Mononuclear cell (primary cell): ENCODE measurements around the gene PER1. TPM values are rescaled to one million over a fixed set of nuclear protein-coding genes. Genes with fewer than 3 reads are reported as not detected.

ENCODE experiments used
- H3K27me3 ChIP-seq: 2 replicates; pipeline ENCODE4 v1.6.0; 2011; ENCODE audit warnings: low read length, control low read depth; ENCODE audit not compliant: insufficient read depth
- H3K4me1 ChIP-seq: 2 replicates; pipeline ENCODE4 v1.5.1; 2011; ENCODE audit warnings: mild to moderate bottlenecking, low read length, control low read depth; ENCODE audit not compliant: insufficient read depth
- H3K4me3 ChIP-seq: 2 replicates; pipeline ENCODE4 v1.5.1; 2011; ENCODE audit warnings: mild to moderate bottlenecking, low read length, moderate library complexity
- H3K9me3 ChIP-seq: 2 replicates; pipeline ENCODE4 v1.5.1; 2011; ENCODE audit warnings: low read depth, mild to moderate bottlenecking, control low read depth, low read length
- total RNA-seq: library from RNA; depleted of rRNA; stranded (reverse); fragments of >200 nt; gene quantifications from one replicate; pipeline ENCODE4 v1.2.3, GENCODE V29; 2012

Gene PER1
- total RNA-seq, 1 donor, result 250 TPM

DNA sequence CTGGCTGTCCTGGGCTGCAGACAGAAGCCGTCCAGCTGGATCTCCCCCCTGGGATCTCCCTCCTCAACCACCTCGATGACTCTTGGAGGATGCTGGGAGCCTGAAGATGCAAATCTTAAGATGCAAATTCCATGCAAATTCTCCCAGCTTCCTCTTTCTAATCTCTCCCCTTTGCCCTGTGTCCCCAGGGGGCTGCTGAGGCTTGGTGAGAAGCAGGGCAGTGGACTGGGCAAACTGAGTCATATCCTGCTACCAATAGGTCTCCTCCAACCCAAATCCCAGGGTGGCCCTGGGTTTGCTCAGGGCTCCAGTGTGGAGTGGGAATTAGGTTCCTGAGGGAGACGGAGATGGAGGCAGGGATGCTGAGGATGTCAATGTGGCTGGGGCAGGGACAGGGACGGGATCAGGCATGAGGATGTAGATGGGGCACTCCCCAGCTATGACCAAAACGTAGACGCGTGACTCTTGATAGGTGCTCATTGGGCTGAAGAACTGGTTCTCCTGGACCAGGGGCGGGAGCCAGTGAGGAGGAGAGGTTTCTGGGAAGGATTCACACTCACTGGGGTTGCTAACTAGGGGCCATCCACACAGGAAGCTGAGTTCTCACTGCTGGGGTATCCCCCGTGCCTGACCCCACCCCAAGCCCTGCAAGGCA is 61.0 kb downstream of the PER1 start:
- Histone ChIP-seq H3K9me3 (no peaks in the 10 kb centered on the region), H3K4me1 (peaks cover 9% of the 10 kb centered on the region), H3K27me3 (no peaks in the 10 kb centered on the region), H3K4me3 (no peak overlapping the region)

Other genes starting within 250 kb of the PER1 start
- 2.4 TPM for gene RNF227, start 236.1 kb downstream of the PER1 start, total RNA-seq
- gene KCNAB3, start 222.5 kb downstream of the PER1 start, total RNA-seq, result 1.2 TPM
- 21.4 TPM for gene TRAPPC1, start 220.5 kb downstream of the PER1 start, total RNA-seq
- gene CNTROB, start 220.2 kb downstream of the PER1 start, total RNA-seq, result 9.2 TPM
- 0.10 TPM for gene GUCY2D, start 149.8 kb downstream of the PER1 start, total RNA-seq
- 0.10 TPM for gene ALOX15B, start 113.3 kb downstream of the PER1 start, total RNA-seq
- not detected for gene ALOX12B, start 64.7 kb downstream of the PER1 start, total RNA-seq
- 0.10 TPM for gene ALOXE3, start 33.9 kb downstream of the PER1 start, total RNA-seq
- gene HES7, start 28.3 kb downstream of the PER1 start, total RNA-seq, result not detected
- 40.3 TPM for gene VAMP2, start 10.5 kb upstream of the PER1 start, total RNA-seq
- 221 TPM for gene TMEM107, start 24.0 kb upstream of the PER1 start, total RNA-seq
- gene BORCS6, start 37.8 kb upstream of the PER1 start, total RNA-seq, result 9.2 TPM
- 1.5 TPM for gene AURKB, start 58.2 kb upstream of the PER1 start, total RNA-seq
- gene CTC1, start 95.7 kb upstream of the PER1 start, total RNA-seq, result 61.2 TPM
- gene PFAS, start 96.9 kb upstream of the PER1 start, total RNA-seq, result 6.0 TPM
- gene RANGRF, start 136.3 kb upstream of the PER1 start, total RNA-seq, result 5.1 TPM
- 0.42 TPM for gene SLC25A35, start 143.0 kb upstream of the PER1 start, total RNA-seq
- gene ARHGEF15, start 157.8 kb upstream of the PER1 start, total RNA-seq, result not detected
- not detected for gene ODF4, start 187.4 kb upstream of the PER1 start, total RNA-seq
- gene RPL26, start 230.8 kb upstream of the PER1 start, total RNA-seq, result 6,688 TPM
- 0.73 TPM for gene RNF222, start 245.4 kb upstream of the PER1 start, total RNA-seq